HG02642 (cell line): ENCODE results near the gene USH2A.

Experiments
- ATAC-seq: cut with Tn5 transposase; IDR thresholded peaks from one replicate; pipeline ENCODE4 v1.9.1; 2021; ENCODE audit warnings: mild to moderate bottlenecking; ENCODE audit not compliant: unreplicated experiment, poor library complexity

USH2A gene

DNA sequence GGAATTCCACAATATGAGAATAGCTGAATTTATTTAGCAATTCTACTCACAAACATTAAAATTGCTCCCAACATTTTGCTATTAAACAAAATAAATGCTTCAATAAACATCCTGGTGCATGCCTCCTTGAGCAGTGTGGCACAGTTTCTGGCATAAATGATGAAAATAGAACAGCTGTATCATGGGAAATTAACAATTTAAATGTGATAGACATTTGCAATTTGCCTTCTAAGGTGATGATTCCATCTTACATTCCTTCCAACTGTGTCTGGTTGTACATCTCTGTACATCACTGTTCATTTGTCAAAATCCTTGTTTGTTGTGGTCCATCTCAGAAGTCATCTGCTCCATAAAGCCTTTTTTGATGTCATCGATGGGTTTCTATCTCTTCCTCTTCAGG, 657.4 kb downstream of the USH2A start:
- no peak for ATAC-seq

GRCh38 chr1:215761446-215761845, 661.8 kb downstream of the USH2A start:
- ATAC-seq = no peak

GRCh38 chr1:215754112-215754511, 669.1 kb downstream of the USH2A start:
- no peak for ATAC-seq

DNA sequence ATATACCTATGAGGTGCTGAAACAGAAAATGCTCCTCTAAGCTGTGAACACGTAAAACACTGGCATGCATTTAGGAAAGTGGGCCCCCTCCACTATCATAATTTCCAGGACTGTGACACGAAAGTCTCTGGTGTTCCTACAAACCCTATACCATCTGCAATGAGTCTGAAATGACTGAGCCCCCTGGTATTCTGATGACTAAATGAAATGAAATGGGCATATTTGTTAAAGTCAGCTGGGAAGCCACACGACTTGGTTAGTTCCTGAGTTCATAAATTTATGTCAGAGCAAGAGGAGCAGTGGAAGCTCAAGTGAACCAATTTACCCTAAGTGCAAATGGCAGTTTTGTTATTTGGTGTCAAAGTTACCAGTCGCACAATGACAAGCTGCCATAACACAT, 673.8 kb downstream of the USH2A start:
- ATAC-seq = no peak

DNA sequence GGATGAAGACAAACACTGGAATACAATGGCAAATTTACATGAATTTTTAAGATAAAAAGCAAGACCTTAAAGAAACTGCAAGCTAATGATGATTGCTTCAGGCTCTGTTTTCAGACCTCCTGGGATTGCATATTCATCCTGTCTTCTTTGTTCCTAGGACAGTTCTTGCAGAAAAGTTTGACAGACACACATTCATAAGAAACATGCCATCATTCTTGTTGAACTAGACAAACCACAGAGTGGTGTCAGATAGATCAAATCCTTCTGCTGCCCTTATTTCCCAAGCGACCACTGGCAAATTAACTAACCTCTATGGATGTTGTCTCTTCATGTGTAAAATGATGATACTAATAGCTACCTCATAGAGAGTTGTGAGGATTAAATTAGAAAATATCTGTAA, 674.8 kb downstream of the USH2A start:
- no peak for ATAC-seq

- no peak for ATAC-seq
Measured at GRCh38 chr1:215744419-215744818, 678.8 kb downstream of the USH2A start.

DNA sequence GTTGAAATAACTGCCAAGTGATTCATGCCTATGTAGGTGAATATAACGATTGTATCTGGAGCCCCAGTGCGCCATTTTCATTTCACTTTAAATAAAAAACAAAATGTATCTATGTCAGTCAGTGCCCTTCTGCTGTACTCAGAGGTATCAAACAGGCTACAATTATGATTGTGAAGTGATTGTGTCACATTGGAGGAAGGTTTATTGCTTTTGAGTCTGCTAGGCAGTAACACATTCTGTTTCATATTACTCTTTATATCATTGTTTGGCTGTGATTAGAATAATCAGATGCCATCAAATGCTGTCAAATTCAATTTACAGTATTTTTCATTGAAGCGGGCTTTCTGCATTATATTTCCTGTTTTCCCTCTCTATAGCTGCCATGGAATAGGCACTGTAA, 684.2 kb downstream of the USH2A start:
- ATAC-seq = no peak

DNA sequence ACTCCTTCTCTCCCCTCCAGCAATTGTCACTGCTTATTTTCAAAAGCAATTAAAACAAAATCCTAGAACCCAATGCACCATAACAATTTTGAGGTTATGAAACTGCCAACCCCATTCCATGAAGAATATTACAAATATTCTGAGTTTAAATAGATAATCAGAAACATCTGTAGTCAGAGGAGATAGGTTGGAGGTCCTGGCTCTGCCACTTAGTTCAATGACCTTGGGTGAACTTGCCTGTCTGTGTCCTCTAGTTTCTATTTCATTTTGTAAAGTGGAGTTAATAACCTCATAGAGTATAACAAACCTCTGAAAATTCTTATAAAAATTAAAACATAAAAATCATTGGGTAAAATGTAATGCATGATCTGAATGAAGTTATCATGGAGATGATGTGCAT, 691.5 kb downstream of the USH2A start:
- no peak for ATAC-seq

- no peak for ATAC-seq
Measured at GRCh38 chr1:215730600-215730999, 692.6 kb downstream of the USH2A start.

GRCh38 chr1:215728169-215728568, 695.1 kb downstream of the USH2A start:
- ATAC-seq = no peak

GRCh38 chr1:215720126-215720525, 703.1 kb downstream of the USH2A start:
- no peak for ATAC-seq

- ATAC-seq = no peak
Measured at GRCh38 chr1:215719552-215719951, 703.7 kb downstream of the USH2A start.

DNA sequence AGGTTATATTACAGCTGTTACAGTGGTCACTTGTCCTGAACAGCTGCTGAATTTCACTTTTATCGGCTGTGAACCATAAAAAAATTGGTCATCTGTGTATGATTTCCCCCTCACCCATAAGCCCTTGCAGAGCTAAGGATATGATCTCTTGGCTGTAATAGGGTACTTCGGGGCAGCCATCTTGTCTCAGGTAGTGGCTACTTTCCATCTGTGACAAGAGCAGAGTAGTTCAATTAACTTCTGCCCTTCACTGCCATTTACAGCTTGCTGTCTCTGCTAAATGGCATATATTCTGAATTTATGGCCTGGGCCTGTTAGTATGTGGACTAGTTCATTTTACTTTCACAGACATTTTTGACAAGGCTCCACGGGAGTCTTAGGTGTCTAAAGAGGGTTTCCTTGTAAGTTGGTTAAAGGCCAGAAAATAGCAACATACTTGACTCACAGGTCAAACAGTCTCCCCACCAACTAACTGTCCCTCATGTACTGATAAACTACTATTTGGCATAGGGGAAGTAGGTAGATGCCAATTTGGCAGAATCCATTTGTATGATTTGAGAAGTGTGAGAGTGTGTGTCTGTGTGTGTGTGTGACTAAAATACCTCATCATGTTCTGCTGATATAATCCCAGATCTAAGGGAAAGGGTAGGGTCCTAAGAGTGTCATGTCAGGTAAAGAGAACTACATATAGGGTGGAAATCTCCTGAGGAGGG, 704.5 kb downstream of the USH2A start:
- ATAC-seq = no peak

DNA sequence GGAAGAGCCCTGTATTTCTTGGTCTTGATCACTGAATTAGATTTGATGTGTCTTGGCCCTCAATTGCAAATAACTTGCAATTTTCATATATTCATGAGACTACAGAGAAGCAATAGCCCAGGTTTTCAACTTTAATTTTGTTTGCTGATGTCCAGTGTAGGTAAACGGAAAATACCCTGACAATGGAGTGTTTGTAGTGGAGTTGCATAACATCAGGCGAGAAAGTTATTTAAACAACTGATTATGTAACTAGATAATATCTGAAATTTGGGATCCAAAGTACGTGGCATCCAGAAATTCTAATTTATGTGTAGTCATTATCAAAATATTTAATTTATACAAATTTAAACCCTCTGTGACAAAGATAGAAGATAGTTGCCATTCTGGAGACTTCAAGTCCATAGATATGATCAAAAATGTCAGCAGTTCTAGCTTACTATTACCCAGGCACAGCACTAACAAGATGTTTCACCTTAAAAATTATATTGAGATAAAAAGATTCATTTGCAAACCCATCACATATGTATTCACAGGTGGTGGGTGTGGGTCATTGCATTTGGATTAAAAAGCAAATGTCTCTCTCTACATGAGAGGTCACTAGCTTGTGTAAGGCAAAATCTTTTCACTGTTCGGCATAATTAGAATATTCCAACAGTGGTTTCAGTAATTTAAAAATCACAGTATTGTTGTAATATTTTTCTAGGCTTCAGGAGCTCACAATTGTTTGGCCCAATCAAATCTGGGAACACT, 705.4 kb downstream of the USH2A start:
- ATAC-seq = no peak

- ATAC-seq = no peak
Measured at GRCh38 chr1:215710899-215711225, 712.4 kb downstream of the USH2A start.

GRCh38 chr1:215710036-215710898, 713.0 kb downstream of the USH2A start:
- peak; percentile 82 for ATAC-seq

DNA sequence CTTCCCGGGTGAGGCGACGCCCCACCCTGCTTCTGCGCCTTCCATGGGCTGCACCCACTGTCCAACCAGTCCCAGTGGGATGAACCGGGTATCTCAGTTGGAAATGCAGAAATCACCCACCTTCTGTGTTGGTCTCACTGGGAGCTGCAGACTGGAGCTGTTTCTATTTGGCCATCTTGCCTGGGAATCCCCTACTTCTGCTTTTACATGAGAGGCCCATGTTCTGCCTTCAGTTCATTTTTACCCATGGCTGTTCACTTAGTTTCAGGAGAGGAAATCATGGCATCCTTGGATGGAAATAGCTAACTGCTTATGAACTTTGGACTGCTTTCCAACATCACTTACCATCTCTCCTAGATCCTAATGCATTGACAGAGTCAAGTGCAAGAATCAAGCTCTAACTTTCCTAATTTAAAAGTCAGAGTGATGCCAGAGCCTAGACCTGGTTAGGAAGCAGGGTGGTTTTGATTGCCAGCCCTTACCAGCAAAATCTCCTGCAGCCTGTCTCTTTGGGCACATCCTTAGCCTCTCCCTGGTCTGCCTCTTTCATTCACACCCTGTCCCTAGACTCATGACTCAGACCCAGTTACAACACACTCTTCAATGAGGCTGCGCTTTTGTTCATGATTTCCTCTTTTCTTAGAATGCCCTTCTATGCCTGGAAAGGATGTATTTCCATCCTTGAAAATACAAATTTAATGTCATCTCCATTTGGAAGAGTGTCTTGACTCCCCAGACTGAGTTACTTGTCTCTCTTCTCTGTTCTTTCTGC, 719.0 kb downstream of the USH2A start:
- ATAC-seq = peak; percentile 57

DNA sequence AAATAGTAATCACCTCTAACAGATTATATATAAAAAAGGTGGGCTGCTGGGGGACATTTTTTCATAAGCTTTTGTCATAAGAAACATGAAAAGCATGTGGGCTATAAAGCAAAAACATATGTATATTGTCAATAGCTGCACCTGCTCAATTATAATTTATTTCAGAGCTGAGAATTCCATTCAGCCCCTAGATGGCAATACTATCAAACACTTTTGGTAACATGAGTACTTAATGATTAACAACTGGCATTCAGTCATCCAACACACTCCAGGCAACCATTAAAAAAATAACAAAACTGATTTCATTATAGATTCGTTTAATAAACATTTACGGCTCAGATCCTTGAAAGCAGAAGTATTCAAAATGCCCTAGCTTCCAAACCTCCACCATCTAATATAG, 741.0 kb downstream of the USH2A start:
- ATAC-seq = no peak

DNA sequence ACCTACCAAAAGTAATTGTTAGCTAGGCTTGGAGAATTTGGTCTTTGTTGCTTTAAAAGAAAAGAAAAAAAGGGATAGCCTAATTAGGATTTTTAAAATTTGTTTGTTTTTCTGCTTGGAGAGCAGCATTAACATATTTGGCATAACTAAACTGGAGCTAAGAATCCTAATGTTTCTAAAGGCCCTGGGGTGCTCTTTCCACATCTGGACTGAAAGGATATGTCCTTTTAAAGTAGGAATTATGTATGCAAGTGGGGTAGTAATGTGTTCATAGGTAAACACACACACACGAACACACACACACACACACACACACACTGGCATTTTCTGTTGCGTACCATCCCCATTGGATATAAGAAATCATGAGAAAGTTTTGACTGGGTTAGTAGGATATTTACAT, 742.2 kb downstream of the USH2A start:
- ATAC-seq = no peak

- ATAC-seq = no peak
Measured at GRCh38 chr1:215679231-215679630, 744.0 kb downstream of the USH2A start.
